ENCODE measurements around the gene RASA1. TPM values are rescaled to one million over a fixed set of nuclear protein-coding genes. Genes with fewer than 3 reads are reported as not detected.

RASA1 gene
- total and polyA plus RNA-seq, 9 of the 15 experiments (the other 6 are each of a cell fraction or from before 2014, with no cell fraction given), result 3.2 to 17.3 (median 9.2) TPM

GRCh38 chr5:87298692-87299362 is 31.1 kb downstream of the RASA1 start:
- in situ Hi-C loops (cut with MboI), result no loop called here
- no peak overlapping the region for H3K27ac ChIP-seq (ENCODE audit: extremely low read depth, low read depth, low read length)
- H3K4me2 ChIP-seq (ENCODE audit: insufficient read depth, low read length), result no peak overlapping the region
- no TSS peak for BruUV-seq (replicated peaks)
- H3K4me1 ChIP-seq (replicated peaks in 1 of 2; ENCODE audit: control insufficient read depth in 2 of 2, insufficient read depth in 2 of 2, low read length in 2 of 2), result no peaks in the 10 kb centered on the region; a peak in 1 of 5 replicates
- H3K27me3 ChIP-seq (ENCODE audit: control insufficient read depth in 2 of 2, insufficient read depth in 2 of 2, low read length in 2 of 2), result no peaks in the 10 kb centered on the region
- ATAC-seq (no peak), FAIRE-seq (no peak), DNase-seq (ENCODE audit: extremely low read depth in 1 of 4, low spot score in 3 of 4) (no peak)
- CTCF ChIA-PET (ENCODE audit: low intra/inter-chr PET ratio), result no interaction called here
- H3K9me3 ChIP-seq (replicated peaks; ENCODE audit: control insufficient read depth, insufficient read depth, low read depth, low read length), result no peaks in the 10 kb centered on the region
- H3K9ac ChIP-seq (ENCODE audit: insufficient read depth in 1 of 2, low read depth in 2 of 2, low read length in 2 of 2), result no peak overlapping the region
- intact Hi-C loops (cut with micrococcal nuclease), result no loop called here
- H4K20me1 ChIP-seq (replicated peaks; ENCODE audit: control insufficient read depth, insufficient read depth, low read length), result no peaks in the 10 kb centered on the region
- WGBS (ENCODE audit: insufficient coverage, low coverage, missing lambda C conversion rate), result 90% methylated on average over 5 of the region's 5 CpGs
- no peak overlapping the region for H2AFZ ChIP-seq (ENCODE audit: low read depth, low read length)
- no peak overlapping the region for H3K4me3 ChIP-seq
- no peaks in the 10 kb centered on the region for H3K9me1 ChIP-seq (ENCODE audit: control insufficient read depth, insufficient read depth, low read length)
- H3K36me3 ChIP-seq (ENCODE audit: control insufficient read depth, insufficient read depth, low read length), result no peaks in the 10 kb centered on the region
- TF ChIP-seq ZSCAN29 (IDR thresholded peaks at IDR 0.05) (no peak), GTF2E2 (tag; IDR thresholded peaks at IDR 0.05) (no peak), RFX1 (IDR thresholded peaks at IDR 0.05) (no peak), TSC22D4 (tag; IDR thresholded peaks at IDR 0.05) (no peak), PTBP1 (IDR thresholded peaks at IDR 0.05; ENCODE audit: low read depth, low read length) (no peak), RNF2 (IDR thresholded peaks at IDR 0.05) (no peak), SPI1 (IDR thresholded peaks at IDR 0.05; ENCODE audit: borderline replicate concordance, low read depth, low read length) (no peak), HNRNPL (IDR thresholded peaks at IDR 0.05; ENCODE audit: low read depth, low read length) (no peak), FOXP4 (CRISPR knock-in tag; IDR thresholded peaks at IDR 0.05; ENCODE audit: borderline replicate concordance) (no peak), THRA (IDR thresholded peaks at IDR 0.05) (no peak), SRSF3 (IDR thresholded peaks at IDR 0.05; ENCODE audit: insufficient read depth, low read length) (no peak)
- POLR2A ChIA-PET, result no interaction called here
- peaks cover 31% of the 10 kb centered on the region for H3K79me2 ChIP-seq (ENCODE audit: control insufficient read depth, insufficient read depth, low read length)

All from K562 (cell line).